C4-2B (cell line): ENCODE results near the gene KRTAP5-1.

Experiments used
- H3K27ac ChIP-seq: fragments of 450-650 bp; 2 replicates; pipeline ENCODE4 v1.5.1; 2017
- ZFX ChIP-seq: fragments of 450-650 bp; IDR thresholded peaks from 2 replicates; pipeline ENCODE4 v1.6.1; 2017
- TF ChIP-seq, protein P1 (sequence below): fragments of 450-650 bp; conservative IDR thresholded peaks from 2 replicates; pipeline ENCODE4 v1.5.1; 2017; ENCODE audit warnings: mild to moderate bottlenecking

Gene KRTAP5-1

DNA sequence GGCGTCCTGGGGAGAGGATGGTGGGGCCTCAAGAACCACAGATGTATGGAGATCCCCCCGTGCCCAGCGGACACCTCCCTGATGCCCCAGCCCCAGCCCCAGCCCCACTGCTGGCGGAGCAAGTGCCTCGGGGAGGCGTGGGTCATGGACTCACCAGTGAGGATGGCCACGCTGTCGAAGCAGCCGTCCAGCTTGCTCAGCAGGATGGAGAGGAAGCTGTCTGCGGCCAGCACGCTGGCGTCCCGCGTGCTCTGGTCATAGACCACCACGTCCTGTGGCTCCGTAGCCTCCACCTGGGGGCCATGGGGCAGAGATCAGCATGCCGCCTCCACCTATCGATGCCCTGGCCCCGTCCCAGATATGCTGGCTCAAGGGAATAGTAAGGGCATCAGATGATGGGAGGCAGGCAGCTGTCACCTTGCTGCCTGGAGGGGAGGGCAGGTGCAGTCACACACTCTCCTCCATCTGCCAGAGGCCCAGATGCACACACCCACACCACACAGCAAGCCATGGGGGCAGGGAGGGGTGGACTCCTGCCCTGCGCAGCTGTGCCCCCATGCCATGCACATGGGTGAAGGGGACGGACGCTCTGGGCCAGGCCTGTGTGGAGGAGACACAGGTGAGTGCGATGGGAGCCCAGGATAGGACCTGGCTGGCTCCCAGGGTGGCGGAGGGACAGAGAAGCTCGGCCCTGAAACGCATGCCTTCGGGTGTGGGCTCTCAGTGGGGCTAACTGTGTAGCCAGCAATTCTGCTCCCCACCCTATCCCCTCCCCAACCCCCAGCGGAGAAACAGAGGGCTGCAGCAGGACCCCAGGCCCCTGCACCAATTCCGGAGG lies 21.2 kb downstream of the KRTAP5-1 start:
- TF ChIP-seq ZFX = no peak
- TF ChIP-seq, protein P1, sequence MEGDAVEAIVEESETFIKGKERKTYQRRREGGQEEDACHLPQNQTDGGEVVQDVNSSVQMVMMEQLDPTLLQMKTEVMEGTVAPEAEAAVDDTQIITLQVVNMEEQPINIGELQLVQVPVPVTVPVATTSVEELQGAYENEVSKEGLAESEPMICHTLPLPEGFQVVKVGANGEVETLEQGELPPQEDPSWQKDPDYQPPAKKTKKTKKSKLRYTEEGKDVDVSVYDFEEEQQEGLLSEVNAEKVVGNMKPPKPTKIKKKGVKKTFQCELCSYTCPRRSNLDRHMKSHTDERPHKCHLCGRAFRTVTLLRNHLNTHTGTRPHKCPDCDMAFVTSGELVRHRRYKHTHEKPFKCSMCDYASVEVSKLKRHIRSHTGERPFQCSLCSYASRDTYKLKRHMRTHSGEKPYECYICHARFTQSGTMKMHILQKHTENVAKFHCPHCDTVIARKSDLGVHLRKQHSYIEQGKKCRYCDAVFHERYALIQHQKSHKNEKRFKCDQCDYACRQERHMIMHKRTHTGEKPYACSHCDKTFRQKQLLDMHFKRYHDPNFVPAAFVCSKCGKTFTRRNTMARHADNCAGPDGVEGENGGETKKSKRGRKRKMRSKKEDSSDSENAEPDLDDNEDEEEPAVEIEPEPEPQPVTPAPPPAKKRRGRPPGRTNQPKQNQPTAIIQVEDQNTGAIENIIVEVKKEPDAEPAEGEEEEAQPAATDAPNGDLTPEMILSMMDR = no peak
- no peak overlapping the region for H3K27ac ChIP-seq

GRCh38 chr11:1563149-1563638 lies 21.9 kb downstream of the KRTAP5-1 start:
- TF ChIP-seq ZFX = no peak
- TF ChIP-seq, protein P1 = no peak

DNA sequence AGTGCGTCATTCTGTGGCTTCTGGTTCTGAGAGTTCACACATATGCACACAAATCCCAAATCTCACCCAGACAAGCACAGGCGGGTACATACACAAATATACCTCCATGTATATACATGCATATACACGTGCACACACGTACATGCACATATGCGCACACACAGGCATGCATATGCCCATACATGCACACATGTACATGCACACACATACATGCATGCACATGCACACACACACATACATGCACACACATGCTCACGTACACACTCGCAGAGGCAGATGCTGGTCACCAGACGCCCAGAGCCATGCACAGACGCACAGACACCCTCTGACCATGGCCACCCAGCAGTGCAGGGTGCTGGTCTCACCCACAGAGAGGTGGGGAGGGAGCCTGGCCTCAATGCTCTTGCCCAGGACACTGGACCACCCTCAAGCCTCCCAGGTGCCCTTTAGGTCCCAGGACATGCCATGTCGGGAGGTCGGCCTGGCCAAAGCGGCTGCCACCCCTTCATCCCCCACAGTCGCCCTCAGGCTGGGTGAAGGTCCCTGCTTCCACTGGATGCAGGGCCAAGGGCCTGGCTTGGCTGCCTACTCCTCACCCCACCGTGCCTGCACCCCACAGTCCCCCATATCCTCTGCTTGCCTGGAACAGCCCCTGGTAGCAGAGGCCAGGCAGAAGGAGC lies 22.5 kb downstream of the KRTAP5-1 start:
- H3K27ac ChIP-seq = no peak overlapping the region
- TF ChIP-seq, protein P1 = no peak
- no peak for TF ChIP-seq ZFX

More at GRCh38 chr11:1563149-1563638, 21.9 kb downstream of the KRTAP5-1 start:
- no peak overlapping the region for H3K27ac ChIP-seq

DNA sequence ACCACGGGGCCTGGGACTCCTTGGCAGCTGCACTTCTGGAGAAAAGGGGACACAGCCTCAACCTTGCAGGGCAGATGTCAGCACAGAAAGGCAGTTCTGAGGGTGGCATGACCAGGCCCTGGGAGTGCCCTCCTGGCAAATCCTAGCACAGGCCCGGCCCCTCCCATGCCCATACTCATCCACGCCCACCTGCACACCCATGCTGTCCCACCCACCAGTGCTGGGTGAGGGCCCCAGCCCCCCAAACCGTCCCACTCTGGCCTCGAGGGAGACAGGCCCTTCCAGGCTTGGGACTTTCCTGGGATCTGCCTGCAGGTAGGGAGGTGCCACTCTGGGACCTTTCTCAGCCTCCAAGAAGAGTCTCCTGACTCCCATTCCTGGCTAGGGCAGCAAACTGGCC lies 23.1 kb downstream of the KRTAP5-1 start:
- no peak overlapping the region for H3K27ac ChIP-seq
- TF ChIP-seq, protein P1 = no peak
- no peak for TF ChIP-seq ZFX

GRCh38 chr11:1561266-1561665 lies 23.8 kb downstream of the KRTAP5-1 start:
- no peak for TF ChIP-seq ZFX
- TF ChIP-seq, protein P1 = no peak
- H3K27ac ChIP-seq = no peak overlapping the region

- H3K27ac ChIP-seq = peak overlapping the region; percentile 98; the same call in 1 of the 2 replicates
- no peak for TF ChIP-seq ZFX
- TF ChIP-seq, protein P1 = no peak
These were observed 24.3 kb downstream of the KRTAP5-1 start for GRCh38 chr11:1560649-1561251.
